Endodermal cell (in vitro differentiated cells): Measurements from ENCODE around the gene ACVR1B. TPM values are rescaled to one million over a fixed set of nuclear protein-coding genes. Genes with fewer than 3 reads are reported as not detected.
A peak's percentile ranks its signal among the peaks of the same experiment; 100 is the strongest.

Experiments
- DNase-seq: peaks from one replicate; pipeline ENCODE4 v3.0.0-alpha.2; 2017
- H3K27ac ChIP-seq: 2 replicates; pipeline ENCODE4 v1.5.1; 2013; ENCODE audit warnings: mild to moderate bottlenecking, low read depth, low read length, moderate library complexity
- H3K27me3 ChIP-seq: 2 replicates; pipeline ENCODE4 v1.6.1; 2013; ENCODE audit warnings: mild to moderate bottlenecking, low read length, moderate library complexity; ENCODE audit not compliant: insufficient read depth, control insufficient read depth, poor library complexity, severe bottlenecking
- H3K36me3 ChIP-seq: 2 replicates; pipeline ENCODE4 v1.7.0; 2013; ENCODE audit warnings: mild to moderate bottlenecking, low read length, moderate library complexity; ENCODE audit not compliant: control insufficient read depth, insufficient read depth
- H3K4me1 ChIP-seq: one replicate; pipeline ENCODE4 v1.7.0; 2013; ENCODE audit warnings: low read length; ENCODE audit not compliant: control insufficient read depth, insufficient read depth
- H3K4me3 ChIP-seq: 2 replicates; pipeline ENCODE4 v1.5.1; 2013; ENCODE audit warnings: mild to moderate bottlenecking, low read length, moderate library complexity
- H3K9ac ChIP-seq: 2 replicates; pipeline ENCODE4 v1.6.1; 2013; ENCODE audit warnings: mild to moderate bottlenecking, low read length, moderate library complexity; ENCODE audit not compliant: poor library complexity, severe bottlenecking; ENCODE audit errors: extremely low read depth
- H3K9me3 ChIP-seq: 2 replicates; pipeline ENCODE4 v1.6.1; 2013; ENCODE audit warnings: mild to moderate bottlenecking, low read length, moderate library complexity; ENCODE audit not compliant: control insufficient read depth
- H3K27ac Mint-ChIP-seq: 2 replicates; pipeline ENCODE4 v1.8.0; 2020; ENCODE audit warnings: mixed read lengths
- H3K27me3 Mint-ChIP-seq: 2 replicates; pipeline ENCODE4 v1.8.0; 2021; ENCODE audit warnings: mild to moderate bottlenecking, mixed read lengths; ENCODE audit not compliant: insufficient read depth
- H3K36me3 Mint-ChIP-seq: 2 replicates; pipeline ENCODE4 v1.8.0; 2020; ENCODE audit warnings: low read depth, mixed read lengths
- H3K4me1 Mint-ChIP-seq: 2 replicates; pipeline ENCODE4 v1.8.0; 2020; ENCODE audit warnings: mixed read lengths
- H3K4me3 Mint-ChIP-seq: 2 replicates; pipeline ENCODE4 v1.8.0; 2020; ENCODE audit warnings: mild to moderate bottlenecking, moderate library complexity, mixed read lengths
- H3K9me3 Mint-ChIP-seq: 2 replicates; pipeline ENCODE4 v1.8.0; 2020; ENCODE audit warnings: mild to moderate bottlenecking, mixed read lengths
- CTCF ChIP-seq: fragments of 200-600 bp; sonication (generic); conservative IDR thresholded peaks from 2 replicates; pipeline ENCODE4 v1.5.0; 2021; ENCODE audit warnings: antibody characterized with exemption, mild to moderate bottlenecking
- WGBS, 2 experiments: methylation state at CpG; one replicate each; pipeline versions ENCODE4 v1.1.5 to v1.1.7; 2013; ENCODE audit warnings: missing lambda C conversion rate in 2 of 2, mixed read lengths in 1 of 2; ENCODE audit not compliant: insufficient coverage in 1 of 2, insufficient read length in 1 of 2; 5-methylcytosine and 5-hydroxymethylcytosine counted together
- total RNA-seq, 2 donors: library from RNA; stranded (reverse); fragmentation: NEBNext Ultra II Directional in 1 of 2; extraction: Animal tissue kit (Norgen Biotek cat#: 25700) in 1 of 2; gene quantifications; 2 replicates in 1 of 2; 3 replicates in 1 of 2; pipeline ENCODE4 v1.2.1, GENCODE V29; 2021

The ACVR1B gene
- total RNA-seq, 2 donors from 2014 or later: 48.6 to 59.3 TPM

DNA sequence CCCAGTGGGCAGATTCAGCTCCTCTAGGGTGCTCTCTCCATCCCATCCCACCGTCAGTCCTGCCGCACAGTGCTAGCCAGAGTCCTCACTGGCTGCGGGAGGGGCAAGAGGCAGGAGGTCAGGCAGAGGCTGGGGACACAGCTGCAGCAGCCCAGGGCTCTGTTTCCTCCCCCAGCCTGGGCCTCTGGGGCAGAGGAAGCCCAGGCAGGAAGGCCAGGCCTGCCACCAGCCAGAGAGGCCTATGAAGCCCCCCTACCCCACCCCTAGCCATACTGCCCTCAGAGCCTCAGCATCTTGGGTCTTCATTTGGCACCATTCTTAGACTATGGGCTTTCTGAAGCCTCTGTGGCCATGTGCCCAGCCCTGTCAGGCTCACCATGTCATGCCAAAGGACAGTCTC lies 40.8 kb upstream of the ACVR1B start:
- Histone ChIP-seq H3K4me1 (no peaks in the 10 kb centered on the region), H3K27ac (no peak overlapping the region), H3K27me3 (peaks cover 40% of the 10 kb centered on the region), H3K4me3 (no peak overlapping the region), H3K36me3 (no peaks in the 10 kb centered on the region), H3K9me3 (no peaks in the 10 kb centered on the region), H3K9ac (no peak overlapping the region)
- Mint-ChIP-seq H3K27ac (no peak overlapping the region), H3K36me3 (no peaks in the 10 kb centered on the region), H3K4me3 (no peak overlapping the region), H3K4me1 (peaks cover 2% of the 10 kb centered on the region), H3K9me3 (no peaks in the 10 kb centered on the region), H3K27me3 (peaks cover 58% of the 10 kb centered on the region)
- no peak for TF ChIP-seq CTCF
- no peak for DNase-seq
- 80% methylated on average over 3 of the region's 3 CpGs; no CpG with 5 or more reads in 1 of the 2 experiments for WGBS, 2 experiments

DNA sequence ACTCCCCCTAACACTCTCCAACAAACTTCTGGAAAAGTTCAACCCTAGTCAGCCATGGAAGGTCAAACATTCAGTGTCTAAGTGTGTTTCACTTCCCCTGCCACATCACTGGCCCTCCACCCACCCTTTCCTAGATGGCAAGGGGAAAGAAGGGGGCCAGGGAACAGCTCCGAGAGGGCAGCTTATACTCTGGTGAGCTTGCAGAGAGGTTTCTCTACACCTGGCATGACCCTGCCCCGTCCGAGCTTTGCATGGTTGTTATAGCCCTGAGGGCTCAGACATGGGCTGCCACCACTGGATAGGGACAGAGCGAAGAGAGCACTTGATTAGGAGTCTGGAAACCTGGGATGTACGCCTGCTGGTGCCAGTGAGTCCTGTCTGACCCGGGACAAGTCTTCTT lies 40.2 kb upstream of the ACVR1B start:
- no peak for TF ChIP-seq CTCF
- H3K27me3 ChIP-seq: peaks cover 34% of the 10 kb centered on the region
- WGBS, 2 experiments: 86 to 88% methylated on average over 2 to 6 of the region's 6 CpGs
- no peak for DNase-seq
- H3K27me3 Mint-ChIP-seq: peaks cover 53% of the 10 kb centered on the region
- no peak overlapping the region for H3K4me3 ChIP-seq
- H3K36me3 ChIP-seq: no peaks in the 10 kb centered on the region
- no peak overlapping the region for H3K27ac ChIP-seq
- no peaks in the 10 kb centered on the region for H3K36me3 Mint-ChIP-seq
- H3K9ac ChIP-seq: no peak overlapping the region
- no peaks in the 10 kb centered on the region for H3K9me3 Mint-ChIP-seq
- no peaks in the 10 kb centered on the region for H3K4me1 ChIP-seq
- H3K4me3 Mint-ChIP-seq: no peak overlapping the region
- H3K9me3 ChIP-seq: no peaks in the 10 kb centered on the region
- no peaks in the 10 kb centered on the region for H3K4me1 Mint-ChIP-seq
- H3K27ac Mint-ChIP-seq: no peak overlapping the region

GRCh38 chr12:51911788-51912711 lies 39.4 kb upstream of the ACVR1B start:
- no peak overlapping the region for H3K27ac Mint-ChIP-seq
- no peaks in the 10 kb centered on the region for H3K4me1 Mint-ChIP-seq
- no peak overlapping the region for H3K4me3 Mint-ChIP-seq
- H3K36me3 Mint-ChIP-seq: no peaks in the 10 kb centered on the region
- no peak for TF ChIP-seq CTCF
- Histone ChIP-seq H3K4me3 (no peak overlapping the region), H3K36me3 (no peaks in the 10 kb centered on the region), H3K4me1 (no peaks in the 10 kb centered on the region), H3K27ac (no peak overlapping the region), H3K9ac (no peak overlapping the region), H3K27me3 (peaks cover 26% of the 10 kb centered on the region), H3K9me3 (no peaks in the 10 kb centered on the region)
- DNase-seq: peak; percentile 70
- no peaks in the 10 kb centered on the region for H3K9me3 Mint-ChIP-seq
- WGBS, 2 experiments: 75 to 77% methylated on average over 4 to 8 of the region's 8 CpGs
- H3K27me3 Mint-ChIP-seq: peaks cover 50% of the 10 kb centered on the region
